SU-DHL-6 (cell line): Measurements from ENCODE around the gene REEP5.
A peak's percentile ranks its signal among the peaks of the same experiment; 100 is the strongest.

ENCODE experiments used
- H2AFZ ChIP-seq: fragments of 200-600 bp; sonication (generic); 2 replicates; pipeline ENCODE4 v1.6.1; 2014; ENCODE audit warnings: low read depth, mild to moderate bottlenecking, moderate library complexity, mixed read lengths, antibody characterized with exemption, low read length; ENCODE audit not compliant: severe bottlenecking
- H3F3A ChIP-seq: fragments of 200-600 bp; shearing (Covaris generic); 2 replicates; pipeline ENCODE4 v1.6.0; 2016; ENCODE audit warnings: antibody characterized with exemption, mild to moderate bottlenecking; ENCODE audit not compliant: insufficient read depth
- H3K27ac ChIP-seq: fragments of 200-600 bp; sonication (generic); 2 replicates; pipeline ENCODE4 v1.5.1; 2016; ENCODE audit warnings: low read depth, mild to moderate bottlenecking, low read length, moderate library complexity, mixed read lengths
- H3K27me3 ChIP-seq: fragments of 200-600 bp; sonication (generic), shearing (Covaris generic); 2 replicates; pipeline ENCODE4 v1.6.0; 2014; ENCODE audit warnings: mild to moderate bottlenecking, low read length
- H3K36me3 ChIP-seq: fragments of 200-600 bp; sonication (generic); 2 replicates; pipeline ENCODE4 v1.6.1; 2014; ENCODE audit warnings: mild to moderate bottlenecking, low read length, mixed read lengths
- H3K4me2 ChIP-seq: fragments of 300-600, 200-600 bp; shearing (Covaris generic), sonication (generic); 2 replicates; pipeline ENCODE4 v1.6.0; 2014; ENCODE audit warnings: low read length, low read depth, mild to moderate bottlenecking; ENCODE audit not compliant: poor library complexity, severe bottlenecking
- H3K4me3 ChIP-seq: fragments of 200-600 bp; sonication (generic); 2 replicates; pipeline ENCODE4 v1.5.1; 2014; ENCODE audit warnings: antibody characterized with exemption, low read length, mild to moderate bottlenecking, mixed read lengths; ENCODE audit not compliant: insufficient read depth, poor library complexity, severe bottlenecking
- H3K79me2 ChIP-seq: fragments of 200-600 bp; sonication (generic); 2 replicates; pipeline ENCODE4 v1.6.1; 2014; ENCODE audit warnings: mild to moderate bottlenecking, low read length, moderate library complexity; ENCODE audit not compliant: insufficient read depth
- H3K9ac ChIP-seq: fragments of 200-600 bp; sonication (generic); 2 replicates; pipeline ENCODE4 v1.7.0; 2014; ENCODE audit warnings: mild to moderate bottlenecking, low read length
- H3K9me2 ChIP-seq: fragments of 200-600 bp; sonication (generic); replicated peaks from 2 replicates; pipeline ENCODE4 v1.6.1; 2014; ENCODE audit warnings: low read length; ENCODE audit not compliant: insufficient read depth
- H3K9me3 ChIP-seq: fragments of 200-600 bp; sonication (generic); 2 replicates; pipeline ENCODE4 v1.6.1; 2014; ENCODE audit warnings: low read length, mixed read lengths; ENCODE audit not compliant: insufficient read depth
- H4K20me1 ChIP-seq: fragments of 200-600 bp; sonication (generic); 2 replicates; pipeline ENCODE4 v1.6.1; 2014; ENCODE audit warnings: low read depth, mild to moderate bottlenecking, antibody characterized with exemption, low read length, moderate library complexity, mixed read lengths
- CTCF ChIP-seq: fragments of 200-600 bp; sonication (generic); IDR thresholded peaks from one replicate; pipeline ENCODE4 v1.5.1; 2017; ENCODE audit warnings: antibody characterized with exemption, mild to moderate bottlenecking, low read length, moderate library complexity; ENCODE audit not compliant: insufficient read depth, poor library complexity, severe bottlenecking
- EZH2phosphoT487 ChIP-seq: fragments of 200-600 bp; sonication (generic), shearing (Covaris generic); conservative IDR thresholded peaks from 2 replicates; pipeline ENCODE4 v1.6.1; 2018; ENCODE audit warnings: mild to moderate bottlenecking, antibody characterized with exemption, low read length, moderate library complexity, mixed read lengths

REEP5 gene

GRCh38 chr5:112919972-112920371 lies 2.1 kb downstream of the REEP5 start:
- TF ChIP-seq CTCF (no peak), EZH2phosphoT487 (no peak)
- H3K9me3 ChIP-seq = no peaks in the 10 kb centered on the region
- H2AFZ ChIP-seq = no peak overlapping the region
- peaks cover 21% of the 10 kb centered on the region for H3K36me3 ChIP-seq
- no peak overlapping the region for H3K9ac ChIP-seq
- H3F3A ChIP-seq = peaks cover 26% of the 10 kb centered on the region
- H3K4me3 ChIP-seq = peak overlapping the region; percentile 85
- peak overlapping the region; percentile 3; the same call in 1 of the 2 replicates for H3K27ac ChIP-seq
- no peaks in the 10 kb centered on the region for H3K27me3 ChIP-seq
- H3K79me2 ChIP-seq = peaks cover 61% of the 10 kb centered on the region
- H3K9me2 ChIP-seq = no peaks in the 10 kb centered on the region
- no peaks in the 10 kb centered on the region for H4K20me1 ChIP-seq
- H3K4me2 ChIP-seq = peak overlapping the region; percentile 73

GRCh38 chr5:112918679-112919078 lies 3.3 kb downstream of the REEP5 start:
- Histone ChIP-seq H3K79me2 (peaks cover 63% of the 10 kb centered on the region), H3K4me2 (no peak overlapping the region)

GRCh38 chr5:112918136-112918535 lies 3.9 kb downstream of the REEP5 start:
- TF ChIP-seq CTCF = no peak
- no peak for TF ChIP-seq EZH2phosphoT487
- peaks cover 27% of the 10 kb centered on the region for H3K36me3 ChIP-seq
- peaks cover 64% of the 10 kb centered on the region for H3K79me2 ChIP-seq
- H3K4me3 ChIP-seq = no peak overlapping the region
- H3K27me3 ChIP-seq = no peaks in the 10 kb centered on the region
- no peak overlapping the region for H2AFZ ChIP-seq
- no peak overlapping the region for H3K27ac ChIP-seq
- no peaks in the 10 kb centered on the region for H4K20me1 ChIP-seq
- no peak overlapping the region for H3K9ac ChIP-seq
- H3K9me3 ChIP-seq = no peaks in the 10 kb centered on the region
- H3K9me2 ChIP-seq = no peaks in the 10 kb centered on the region
- peaks cover 9% of the 10 kb centered on the region for H3F3A ChIP-seq
- H3K4me2 ChIP-seq = peak overlapping the region; percentile 4

More at GRCh38 chr5:112918679-112919078, 3.3 kb downstream of the REEP5 start:
- Histone ChIP-seq H3K36me3 (peaks cover 27% of the 10 kb centered on the region), H2AFZ (no peak overlapping the region), H3K9me2 (no peaks in the 10 kb centered on the region), H3K4me3 (no peak overlapping the region), H3K9me3 (no peaks in the 10 kb centered on the region), H3K27ac (no peak overlapping the region), H4K20me1 (no peaks in the 10 kb centered on the region), H3K27me3 (no peaks in the 10 kb centered on the region), H3K9ac (no peak overlapping the region), H3F3A (peaks cover 14% of the 10 kb centered on the region)
- TF ChIP-seq EZH2phosphoT487 (no peak), CTCF (no peak)
